Osteoblast (primary cell): Measurements from ENCODE around the gene PHF19. TPM values are rescaled to one million over a fixed set of nuclear protein-coding genes. Genes with fewer than 3 reads are reported as not detected.

Experiments used
- DNase-seq: peaks from one replicate; pipeline ENCODE4 v3.0.0; 2011; ENCODE audit warnings: low spot score, mixed read lengths; ENCODE audit not compliant: insufficient read length; ENCODE audit errors: missing footprints
- H2AFZ ChIP-seq: 2 replicates; pipeline ENCODE4 v1.6.0; 2011; ENCODE audit warnings: mild to moderate bottlenecking, low read length
- H3K27ac ChIP-seq: 2 replicates; pipeline ENCODE4 v1.5.1; 2011; ENCODE audit warnings: mild to moderate bottlenecking, low read depth, low read length, moderate library complexity
- H3K27me3 ChIP-seq: 2 replicates; pipeline ENCODE4 v1.6.0; 2012; ENCODE audit warnings: mild to moderate bottlenecking, control low read depth, inconsistent platforms, low read length, moderate library complexity; ENCODE audit not compliant: insufficient read depth
- H3K36me3 ChIP-seq: 2 replicates; pipeline ENCODE4 v1.5.1; 2011; ENCODE audit warnings: mild to moderate bottlenecking, low read length, control low read depth, moderate library complexity; ENCODE audit not compliant: insufficient read depth
- H3K4me1 ChIP-seq: 2 replicates; pipeline ENCODE4 v1.5.1; 2011; ENCODE audit warnings: mild to moderate bottlenecking, low read length, control low read depth, moderate library complexity; ENCODE audit not compliant: insufficient read depth
- H3K4me2 ChIP-seq: 2 replicates; pipeline ENCODE4 v1.6.0; 2011; ENCODE audit warnings: mild to moderate bottlenecking, low read length; ENCODE audit not compliant: insufficient read depth
- H3K4me3 ChIP-seq: fragments of 200-600 bp; sonication (generic); 3 replicates; pipeline ENCODE4 v1.5.1; 2012; ENCODE audit warnings: mild to moderate bottlenecking, low read length, inconsistent platforms; ENCODE audit not compliant: insufficient read depth
- H3K79me2 ChIP-seq: 2 replicates; pipeline ENCODE4 v1.6.0; 2012; ENCODE audit warnings: mild to moderate bottlenecking, low read length, control low read depth, inconsistent platforms; ENCODE audit not compliant: insufficient read depth
- H3K9me3 ChIP-seq: 2 replicates; pipeline ENCODE4 v1.5.1; 2011; ENCODE audit warnings: low read depth, low read length, control low read depth
- H4K20me1 ChIP-seq: 2 replicates; pipeline ENCODE4 v1.6.0; 2012; ENCODE audit warnings: mild to moderate bottlenecking, low read length, control low read depth; ENCODE audit not compliant: insufficient read depth
- CTCF ChIP-seq: IDR thresholded peaks from 2 replicates; pipeline ENCODE4 v1.5.1; 2011; ENCODE audit warnings: mild to moderate bottlenecking, low read depth, low read length, moderate library complexity; ENCODE audit errors: extremely low read depth
- total RNA-seq: library from RNA; depleted of rRNA; stranded (reverse); fragments of >200 nt; gene quantifications from 2 replicates; pipeline ENCODE4 v1.2.3, GENCODE V29; 2012

The PHF19 gene
- total RNA-seq, 1 donor: 16.6 TPM

GRCh38 chr9:120874226-120875194, 2.5 kb downstream of the PHF19 start:
- no peak overlapping the region for H3K4me3 ChIP-seq
- H3K79me2 ChIP-seq: no peaks in the 10 kb centered on the region
- H3K4me1 ChIP-seq: peaks cover 13% of the 10 kb centered on the region
- H4K20me1 ChIP-seq: no peaks in the 10 kb centered on the region
- no peaks in the 10 kb centered on the region for H3K27me3 ChIP-seq
- peaks cover 18% of the 10 kb centered on the region for H3K36me3 ChIP-seq
- H3K9me3 ChIP-seq: no peaks in the 10 kb centered on the region
- no peak overlapping the region for H3K4me2 ChIP-seq
- TF ChIP-seq CTCF: no peak
- H2AFZ ChIP-seq: no peak overlapping the region
- H3K27ac ChIP-seq: no peak overlapping the region
- DNase-seq: no peak

DNA sequence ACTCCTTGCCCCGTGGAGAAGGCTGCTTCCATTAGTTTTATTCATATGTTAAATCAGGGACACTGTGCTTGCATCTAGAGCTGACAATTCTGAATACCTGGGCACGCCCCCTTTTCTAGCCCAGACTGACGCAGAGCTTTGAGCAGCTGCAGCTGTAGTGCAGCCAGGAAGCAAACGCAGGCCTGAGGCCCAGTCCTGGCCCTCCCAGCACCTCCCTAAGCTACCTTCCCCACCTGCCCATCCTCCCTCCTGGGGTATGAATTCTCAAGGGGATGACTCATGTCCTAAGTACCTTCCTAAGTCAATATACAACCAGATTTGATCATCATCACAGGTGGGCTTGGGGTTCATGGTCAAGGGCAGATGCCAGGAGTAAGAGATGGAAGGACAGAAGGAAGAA, 3.5 kb downstream of the PHF19 start:
- no peaks in the 10 kb centered on the region for H3K9me3 ChIP-seq
- no peaks in the 10 kb centered on the region for H3K27me3 ChIP-seq
- H3K36me3 ChIP-seq: peaks cover 18% of the 10 kb centered on the region
- H2AFZ ChIP-seq: no peak overlapping the region
- no peak for TF ChIP-seq CTCF
- no peaks in the 10 kb centered on the region for H4K20me1 ChIP-seq
- H3K4me3 ChIP-seq: no peak overlapping the region
- H3K4me2 ChIP-seq: no peak overlapping the region
- peaks cover 17% of the 10 kb centered on the region for H3K4me1 ChIP-seq
- H3K79me2 ChIP-seq: no peaks in the 10 kb centered on the region
- H3K27ac ChIP-seq: no peak overlapping the region
- DNase-seq: no peak

- H3K36me3 ChIP-seq: peaks cover 18% of the 10 kb centered on the region
- no peaks in the 10 kb centered on the region for H3K9me3 ChIP-seq
- DNase-seq: no peak
These were observed 4.0 kb downstream of the PHF19 start for GRCh38 chr9:120872791-120873502.

More at GRCh38 chr9:120872791-120873502, 4.0 kb downstream of the PHF19 start:
- TF ChIP-seq CTCF: no peak
- peaks cover 21% of the 10 kb centered on the region for H3K4me1 ChIP-seq
- H3K79me2 ChIP-seq: no peaks in the 10 kb centered on the region
- H2AFZ ChIP-seq: no peak overlapping the region
- no peak overlapping the region for H3K4me3 ChIP-seq
- H3K27me3 ChIP-seq: no peaks in the 10 kb centered on the region
- H3K27ac ChIP-seq: no peak overlapping the region
- H3K4me2 ChIP-seq: no peak overlapping the region
- no peaks in the 10 kb centered on the region for H4K20me1 ChIP-seq
